ENCODE measurements around the gene RHOH.

GRCh38 chr4:40168070-40168469, 28.8 kb upstream of the RHOH start:
- TF ChIP-seq HDAC3 (IDR thresholded peaks at IDR 0.05; ENCODE audit: borderline replicate concordance, partially characterized antibody) (no peak), ZFP91 (CRISPR knock-in tag; IDR thresholded peaks at IDR 0.05) (no peak), KLF1 (tag; IDR thresholded peaks at IDR 0.05) (no peak), SMARCE1 (IDR thresholded peaks at IDR 0.05) (no peak), POLR2AphosphoS2 (IDR thresholded peaks at IDR 0.05; ENCODE audit: low read length) (no peak), ZBTB26 (CRISPR knock-in tag; IDR thresholded peaks at IDR 0.05) (no peak), GMEB1 (CRISPR knock-in tag; IDR thresholded peaks at IDR 0.05) (no peak), PRMT5 (CRISPR knock-in tag; IDR thresholded peaks at IDR 0.05) (no peak), XRCC5 (IDR thresholded peaks at IDR 0.05; ENCODE audit: low read depth, low read length) (no peak), RFX5 (IDR thresholded peaks at IDR 0.05; ENCODE audit: low read depth, low read length) (no peak), ETV6 (IDR thresholded peaks at IDR 0.05; ENCODE audit: borderline replicate concordance in 1 of 2, low read depth in 2 of 2, low read length in 1 of 2) (no peak), ETV6 (CRISPR knock-in tag; IDR thresholded peaks at IDR 0.05; ENCODE audit: borderline replicate concordance) (no peak), TAF1 (IDR thresholded peaks at IDR 0.05; ENCODE audit: control insufficient read depth, extremely low read depth, insufficient read depth, low read length, severe bottlenecking) (no peak)
- TF ChIP-seq, protein P1, sequence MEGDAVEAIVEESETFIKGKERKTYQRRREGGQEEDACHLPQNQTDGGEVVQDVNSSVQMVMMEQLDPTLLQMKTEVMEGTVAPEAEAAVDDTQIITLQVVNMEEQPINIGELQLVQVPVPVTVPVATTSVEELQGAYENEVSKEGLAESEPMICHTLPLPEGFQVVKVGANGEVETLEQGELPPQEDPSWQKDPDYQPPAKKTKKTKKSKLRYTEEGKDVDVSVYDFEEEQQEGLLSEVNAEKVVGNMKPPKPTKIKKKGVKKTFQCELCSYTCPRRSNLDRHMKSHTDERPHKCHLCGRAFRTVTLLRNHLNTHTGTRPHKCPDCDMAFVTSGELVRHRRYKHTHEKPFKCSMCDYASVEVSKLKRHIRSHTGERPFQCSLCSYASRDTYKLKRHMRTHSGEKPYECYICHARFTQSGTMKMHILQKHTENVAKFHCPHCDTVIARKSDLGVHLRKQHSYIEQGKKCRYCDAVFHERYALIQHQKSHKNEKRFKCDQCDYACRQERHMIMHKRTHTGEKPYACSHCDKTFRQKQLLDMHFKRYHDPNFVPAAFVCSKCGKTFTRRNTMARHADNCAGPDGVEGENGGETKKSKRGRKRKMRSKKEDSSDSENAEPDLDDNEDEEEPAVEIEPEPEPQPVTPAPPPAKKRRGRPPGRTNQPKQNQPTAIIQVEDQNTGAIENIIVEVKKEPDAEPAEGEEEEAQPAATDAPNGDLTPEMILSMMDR (IDR thresholded peaks at IDR 0.05 in 2 of 3, conservative IDR thresholded peaks at IDR 0.05 in 1 of 3; ENCODE audit: insufficient read depth in 2 of 3, low read depth in 1 of 3, low read length in 3 of 3), result no peak
- TF ChIP-seq, protein P2, sequence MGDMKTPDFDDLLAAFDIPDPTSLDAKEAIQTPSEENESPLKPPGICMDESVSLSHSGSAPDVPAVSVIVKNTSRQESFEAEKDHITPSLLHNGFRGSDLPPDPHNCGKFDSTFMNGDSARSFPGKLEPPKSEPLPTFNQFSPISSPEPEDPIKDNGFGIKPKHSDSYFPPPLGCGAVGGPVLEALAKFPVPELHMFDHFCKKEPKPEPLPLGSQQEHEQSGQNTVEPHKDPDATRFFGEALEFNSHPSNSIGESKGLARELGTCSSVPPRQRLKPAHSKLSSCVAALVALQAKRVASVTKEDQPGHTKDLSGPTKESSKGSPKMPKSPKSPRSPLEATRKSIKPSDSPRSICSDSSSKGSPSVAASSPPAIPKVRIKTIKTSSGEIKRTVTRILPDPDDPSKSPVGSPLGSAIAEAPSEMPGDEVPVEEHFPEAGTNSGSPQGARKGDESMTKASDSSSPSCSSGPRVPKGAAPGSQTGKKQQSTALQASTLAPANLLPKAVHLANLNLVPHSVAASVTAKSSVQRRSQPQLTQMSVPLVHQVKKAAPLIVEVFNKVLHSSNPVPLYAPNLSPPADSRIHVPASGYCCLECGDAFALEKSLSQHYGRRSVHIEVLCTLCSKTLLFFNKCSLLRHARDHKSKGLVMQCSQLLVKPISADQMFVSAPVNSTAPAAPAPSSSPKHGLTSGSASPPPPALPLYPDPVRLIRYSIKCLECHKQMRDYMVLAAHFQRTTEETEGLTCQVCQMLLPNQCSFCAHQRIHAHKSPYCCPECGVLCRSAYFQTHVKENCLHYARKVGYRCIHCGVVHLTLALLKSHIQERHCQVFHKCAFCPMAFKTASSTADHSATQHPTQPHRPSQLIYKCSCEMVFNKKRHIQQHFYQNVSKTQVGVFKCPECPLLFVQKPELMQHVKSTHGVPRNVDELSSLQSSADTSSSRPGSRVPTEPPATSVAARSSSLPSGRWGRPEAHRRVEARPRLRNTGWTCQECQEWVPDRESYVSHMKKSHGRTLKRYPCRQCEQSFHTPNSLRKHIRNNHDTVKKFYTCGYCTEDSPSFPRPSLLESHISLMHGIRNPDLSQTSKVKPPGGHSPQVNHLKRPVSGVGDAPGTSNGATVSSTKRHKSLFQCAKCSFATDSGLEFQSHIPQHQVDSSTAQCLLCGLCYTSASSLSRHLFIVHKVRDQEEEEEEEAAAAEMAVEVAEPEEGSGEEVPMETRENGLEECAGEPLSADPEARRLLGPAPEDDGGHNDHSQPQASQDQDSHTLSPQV (IDR thresholded peaks at IDR 0.05), result no peak

Measured in K562 (cell line).